Upper lobe of left lung (tissue), 6 donors: ENCODE data around the gene PRPF18. TPM values are rescaled to one million over a fixed set of nuclear protein-coding genes. Genes with fewer than 3 reads are reported as not detected.

Source experiments
- ATAC-seq, 2 donors: fragments of 200-7000 bp; cut with Tn5 transposase; one replicate each; pipeline ENCODE4 v1.9.1; 2022; ENCODE audit warnings: mild to moderate bottlenecking in 2 of 2, moderate library complexity in 2 of 2; ENCODE audit not compliant: low FRiP score in 2 of 2
- DNase-seq, 2 donors: peaks; one replicate each; pipeline ENCODE4 v3.0.0-alpha.2; 2019 to 2020
- H3K27ac ChIP-seq, 4 donors: fragments of 200-600 bp; sonication (generic); one replicate each; pipeline ENCODE4 v1.5.1; 2016 to 2019
- H3K27me3 ChIP-seq, 4 donors: fragments of 200-600 bp; sonication (generic); one replicate each; pipeline ENCODE4 v1.5.1; 2017 to 2019
- H3K36me3 ChIP-seq, 4 donors: fragments of 200-600 bp; sonication (generic); one replicate each; pipeline ENCODE4 v1.5.1; 2016 to 2019
- H3K4me1 ChIP-seq, 4 donors: fragments of 200-600 bp; sonication (generic); one replicate each; pipeline ENCODE4 v1.5.1; 2018 to 2019
- H3K4me3 ChIP-seq, 4 donors: fragments of 200-600 bp; sonication (generic); one replicate each; pipeline ENCODE4 v1.5.1; 2017 to 2019; ENCODE audit warnings: mild to moderate bottlenecking in 2 of 4, moderate library complexity in 1 of 4
- H3K9me3 ChIP-seq, 4 donors: fragments of 200-600 bp; sonication (generic); one replicate each; pipeline ENCODE4 v1.5.1; 2018 to 2019
- CTCF ChIP-seq, 6 experiments: fragments of 450-650 bp in 4 of 6; fragments of 200-600 bp in 2 of 6; sonication (generic) in 2 of 6; IDR thresholded peaks; one replicate each; pipeline ENCODE4 v1.5.1; 2016 to 2019; ENCODE audit warnings: antibody characterized with exemption in 6 of 6
- EP300 ChIP-seq, 4 donors: sonication (generic); formaldehyde crosslinking; IDR thresholded peaks; one replicate each; pipeline ENCODE4 v1.5.1; 2017; ENCODE audit warnings: antibody characterized with exemption in 4 of 4, control low read depth in 2 of 4
- POLR2A ChIP-seq, 4 donors: fragments of 450-650 bp; IDR thresholded peaks; one replicate each; pipeline ENCODE4 v1.5.1; 2016 to 2017; ENCODE audit warnings: antibody characterized with exemption in 4 of 4, mild to moderate bottlenecking in 2 of 4
- POLR2AphosphoS5 ChIP-seq, 2 donors: sonication (generic); formaldehyde crosslinking; IDR thresholded peaks; one replicate each; pipeline ENCODE4 v1.5.1; 2017; ENCODE audit warnings: antibody characterized with exemption in 2 of 2
- WGBS, 2 donors: methylation state at CpG; one replicate each; pipeline ENCODE4 v1.1.5; 2017 to 2018; 5-methylcytosine and 5-hydroxymethylcytosine counted together
- total RNA-seq, 6 donors: library from RNA; depleted of rRNA in 4 of 6; stranded (reverse); fragments of >200 nt in 4 of 6; gene quantifications; one replicate each; pipeline versions ENCODE4 v1.1.0 to v1.2.1, GENCODE V29; 2016 to 2021
- donor health status: DM: no; HTN: no; CAD: no; lungs with moderate emphysema.
- donor health status: DM: no; HTN: yes; CAD: no; lungs with severe emphysema.

PRPF18 gene
- total RNA-seq, 6 donors from 2014 or later, result 14.4 to 50.3 (median 22.3) TPM

DNA sequence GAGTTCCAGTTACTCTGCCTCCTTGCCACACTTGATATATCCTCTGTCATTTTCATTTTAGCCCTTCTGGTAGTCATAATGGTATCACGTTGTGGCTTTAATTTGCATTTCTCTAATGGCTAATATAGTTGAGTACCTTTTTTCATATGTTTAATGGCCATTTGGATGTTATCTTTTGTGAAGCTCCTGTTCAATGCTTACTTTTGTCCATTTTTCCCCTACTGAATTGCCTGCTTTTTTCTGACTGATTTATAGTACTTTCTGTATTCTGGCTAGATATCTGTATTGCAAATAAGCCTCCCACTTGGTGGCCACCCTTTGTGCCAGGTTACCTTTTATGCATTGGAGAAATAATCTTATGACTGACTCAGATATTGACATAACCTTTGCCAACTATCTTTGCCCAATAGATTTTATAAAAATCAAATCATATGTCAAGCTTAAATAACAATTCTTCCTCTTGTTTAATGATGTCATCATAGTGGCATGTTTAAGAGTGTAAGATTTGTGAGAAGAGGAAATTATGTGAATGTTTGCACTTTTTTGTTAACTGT, 50.6 kb downstream of the PRPF18 start:
- H3K36me3 ChIP-seq, result peaks cover 0 to 23% (median 4%) of the 10 kb centered on the region in 4 donors
- no peak overlapping the region for H3K27ac ChIP-seq
- H3K27me3 ChIP-seq, result no peaks in the 10 kb centered on the region
- H3K4me3 ChIP-seq, result no peak overlapping the region
- DNase-seq (no peak), ATAC-seq (no peak)
- peaks cover 0 to 8% (median 7%) of the 10 kb centered on the region in 4 donors for H3K9me3 ChIP-seq
- no peaks in the 10 kb centered on the region for H3K4me1 ChIP-seq
- TF ChIP-seq POLR2A (IDR thresholded peaks at IDR 0.05) (no peak), EP300 (IDR thresholded peaks at IDR 0.05) (no peak), CTCF (IDR thresholded peaks at IDR 0.05) (no peak), POLR2AphosphoS5 (IDR thresholded peaks at IDR 0.05) (no peak)
- WGBS, 2 donors, result 88 to 89% methylated on average over 1 of the region's 1 CpG

- H3K4me3 ChIP-seq, result no peak overlapping the region
- no peaks in the 10 kb centered on the region for H3K27me3 ChIP-seq
- no peaks in the 10 kb centered on the region for H3K4me1 ChIP-seq
- 92 to 93% methylated on average over 5 of the region's 5 CpGs for WGBS, 2 donors
- H3K36me3 ChIP-seq, result peaks cover 0 to 23% (median 5%) of the 10 kb centered on the region in 4 donors
- no peak for DNase-seq
- TF ChIP-seq POLR2A (IDR thresholded peaks at IDR 0.05) (no peak), CTCF (IDR thresholded peaks at IDR 0.05) (no peak), POLR2AphosphoS5 (IDR thresholded peaks at IDR 0.05) (no peak), EP300 (IDR thresholded peaks at IDR 0.05) (no peak)
- ATAC-seq, result no peak
- peaks cover 0 to 13% (median 7%) of the 10 kb centered on the region in 4 donors for H3K9me3 ChIP-seq
- no peak overlapping the region for H3K27ac ChIP-seq
These were observed 51.1 kb downstream of the PRPF18 start for GRCh38 chr10:13637894-13638293.

- no peak overlapping the region for H3K4me3 ChIP-seq
- WGBS, 2 donors, result 95 to 100% methylated on average over 2 of the region's 2 CpGs
- no peak for TF ChIP-seq POLR2A (IDR thresholded peaks at IDR 0.05)
- no peaks in the 10 kb centered on the region for H3K27me3 ChIP-seq
- H3K36me3 ChIP-seq, result peaks cover 6 to 55% (median 28%) of the 10 kb centered on the region in 4 donors
- peaks cover 0 to 13% (median 7%) of the 10 kb centered on the region in 4 donors for H3K9me3 ChIP-seq
- no peak for DNase-seq
- no peaks in the 10 kb centered on the region for H3K4me1 ChIP-seq
- H3K27ac ChIP-seq, result no peak overlapping the region
- ATAC-seq, result no peak
These were observed 55.5 kb downstream of the PRPF18 start for GRCh38 chr10:13642293-13642692.

DNA sequence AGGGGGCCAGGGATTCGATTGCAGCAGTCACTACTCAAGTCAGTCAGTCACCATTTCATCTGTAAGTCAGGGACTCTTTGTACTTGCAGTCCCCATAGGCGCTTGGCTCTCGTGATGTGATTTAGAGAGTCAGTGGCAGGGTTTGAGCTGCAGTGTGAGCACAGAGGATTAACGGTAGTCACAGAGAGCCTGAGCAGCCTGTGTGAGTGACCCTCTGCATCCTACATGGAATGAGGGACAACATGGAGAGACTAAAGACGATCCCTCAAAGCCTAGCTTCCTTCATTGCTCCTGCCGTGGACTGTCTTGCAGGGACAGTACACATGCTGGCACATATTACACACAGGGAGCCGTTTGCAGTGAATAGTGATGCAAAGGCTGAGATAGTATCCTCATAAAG, 56.3 kb downstream of the PRPF18 start:
- Histone ChIP-seq H3K4me1 (no peaks in the 10 kb centered on the region), H3K27me3 (no peaks in the 10 kb centered on the region), H3K36me3 (peaks cover 6 to 63% (median 31%) of the 10 kb centered on the region in 4 donors), H3K27ac (no peak overlapping the region), H3K4me3 (no peak overlapping the region), H3K9me3 (peaks cover 0 to 13% (median 7%) of the 10 kb centered on the region in 4 donors)
- ATAC-seq (no peak), DNase-seq (no peak)
- WGBS, 2 donors, result 82 to 97% methylated on average over 7 of the region's 7 CpGs
- no peak for TF ChIP-seq CTCF (IDR thresholded peaks at IDR 0.05)
- no peak for TF ChIP-seq POLR2AphosphoS5 (IDR thresholded peaks at IDR 0.05)
- no peak for TF ChIP-seq EP300 (IDR thresholded peaks at IDR 0.05)
- TF ChIP-seq POLR2A (IDR thresholded peaks at IDR 0.05), result no peak

- ATAC-seq (no peak), DNase-seq (peak in 1 of 2 donors; percentile 33)
- Histone ChIP-seq H3K27me3 (no peaks in the 10 kb centered on the region), H3K4me1 (no peaks in the 10 kb centered on the region), H3K36me3 (peaks cover 6 to 65% (median 39%) of the 10 kb centered on the region in 4 donors), H3K4me3 (no peak overlapping the region), H3K9me3 (peaks cover 0 to 13% (median 7%) of the 10 kb centered on the region in 4 donors), H3K27ac (no peak overlapping the region)
- WGBS, 2 donors, result 95 to 98% methylated on average over 9 of the region's 9 CpGs
- no peak for TF ChIP-seq POLR2A (IDR thresholded peaks at IDR 0.05)
- TF ChIP-seq CTCF (IDR thresholded peaks at IDR 0.05), result no peak
- no peak for TF ChIP-seq EP300 (IDR thresholded peaks at IDR 0.05)
- TF ChIP-seq POLR2AphosphoS5 (IDR thresholded peaks at IDR 0.05), result no peak
These were observed 58.1 kb downstream of the PRPF18 start for GRCh38 chr10:13644866-13645265.
